RPMI8226 (cell line): Measurements from ENCODE around the gene ARHGAP6.
"Not testable (repeated sequence)": the region's sequence is repeated elsewhere in the genome, so short reads cannot be mapped to it uniquely, and the experiment has no call there.

Source experiments
- DNase-seq: peaks from one replicate; pipeline ENCODE4 v3.0.0-alpha.2; 2015

ARHGAP6 gene

DNA sequence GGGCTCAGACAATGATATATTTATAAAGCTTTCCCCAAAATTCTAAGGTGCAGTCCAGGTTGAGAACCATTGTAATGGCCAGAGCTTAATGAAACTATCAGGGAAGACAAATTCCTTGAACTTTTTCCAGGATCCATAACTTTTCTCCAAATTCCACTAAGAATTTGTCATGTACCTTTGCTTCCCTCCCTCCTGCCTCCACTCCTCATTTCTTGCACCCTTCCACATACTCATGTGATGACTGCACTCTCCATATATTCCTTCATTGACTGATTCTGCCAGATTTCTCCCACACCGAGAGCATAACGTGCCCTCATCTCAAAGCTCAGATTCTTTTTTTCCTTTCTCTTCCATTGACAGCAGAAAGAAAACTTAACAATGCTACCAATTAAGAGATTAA is 393.4 kb downstream of the ARHGAP6 start:
- no peak for DNase-seq

DNA sequence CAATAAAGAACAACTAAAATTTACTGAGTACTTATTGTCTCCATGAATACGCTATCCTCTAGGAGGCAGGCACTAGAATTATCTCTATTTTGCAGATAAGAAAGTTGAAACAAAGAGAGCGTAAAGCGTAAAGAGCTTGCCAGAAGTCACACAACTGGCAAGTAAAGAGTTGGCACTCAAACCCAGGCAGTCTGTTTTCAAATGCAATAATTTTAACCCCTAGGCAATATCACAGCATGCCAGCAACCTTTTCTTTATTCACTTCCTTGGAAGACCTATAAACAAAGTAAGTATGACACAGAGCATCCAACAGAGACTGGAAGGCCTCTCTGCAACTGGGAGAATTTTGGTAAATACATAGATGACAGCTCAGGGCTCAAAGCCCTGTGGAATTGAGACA is 395.7 kb downstream of the ARHGAP6 start:
- DNase-seq = no peak

DNA sequence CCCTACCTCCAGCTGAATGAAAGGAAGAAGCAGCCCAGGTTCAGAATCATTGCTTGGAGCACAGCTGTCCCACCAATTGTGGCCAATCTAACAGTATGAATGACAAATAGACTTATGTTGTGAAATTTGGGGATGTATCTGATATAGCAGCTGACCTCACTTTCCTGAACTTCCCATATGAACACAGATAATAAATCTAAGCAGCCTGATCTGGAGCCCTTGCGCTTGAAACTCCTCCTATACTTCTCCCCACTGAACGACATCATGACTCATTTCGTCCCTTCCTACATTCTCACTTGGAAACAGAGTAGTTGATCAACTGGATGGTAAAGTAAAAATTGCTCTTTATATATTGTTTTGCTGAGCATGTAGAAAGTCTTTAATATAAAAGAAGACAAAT is 396.7 kb downstream of the ARHGAP6 start:
- no peak for DNase-seq

DNA sequence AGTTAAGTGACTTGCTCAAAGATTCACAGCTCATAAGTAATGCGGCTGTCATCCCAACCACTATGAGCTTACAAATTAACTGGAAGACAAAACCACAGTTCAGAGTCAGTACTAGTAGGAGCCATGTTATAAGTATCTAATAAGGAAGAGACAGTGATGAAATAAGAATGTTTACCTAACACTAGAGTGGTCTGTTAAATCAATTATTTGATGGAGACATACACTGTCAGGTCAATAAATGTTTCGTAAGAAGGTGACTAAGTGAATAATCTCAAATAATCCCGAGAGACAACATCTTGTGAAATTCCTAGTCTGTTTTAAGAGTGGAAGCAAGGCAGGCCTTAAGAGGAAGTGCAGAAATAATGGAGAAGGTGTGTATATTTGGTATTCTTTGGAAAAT is 398.3 kb downstream of the ARHGAP6 start:
- DNase-seq = no peak

DNA sequence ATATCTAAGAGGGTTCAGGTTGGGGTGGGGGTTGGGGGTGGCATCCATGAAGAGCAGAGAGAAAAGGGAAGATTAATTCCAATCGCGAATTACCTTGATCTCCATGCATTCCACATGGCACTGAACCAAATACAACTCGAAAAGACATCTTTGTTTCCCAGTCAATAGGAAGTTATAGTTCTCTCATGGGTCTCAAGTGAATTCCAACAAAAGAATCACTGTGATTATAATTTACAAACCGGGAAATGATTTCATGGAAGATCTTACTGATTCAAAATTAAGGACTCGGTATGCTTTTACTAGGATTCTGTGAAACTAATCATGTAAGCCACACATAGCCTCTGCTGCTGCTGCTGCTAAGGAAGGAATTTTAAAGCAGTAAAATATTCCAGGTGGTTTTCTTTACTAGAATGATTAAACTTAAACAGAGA is 399.1 kb downstream of the ARHGAP6 start:
- no peak for DNase-seq

DNA sequence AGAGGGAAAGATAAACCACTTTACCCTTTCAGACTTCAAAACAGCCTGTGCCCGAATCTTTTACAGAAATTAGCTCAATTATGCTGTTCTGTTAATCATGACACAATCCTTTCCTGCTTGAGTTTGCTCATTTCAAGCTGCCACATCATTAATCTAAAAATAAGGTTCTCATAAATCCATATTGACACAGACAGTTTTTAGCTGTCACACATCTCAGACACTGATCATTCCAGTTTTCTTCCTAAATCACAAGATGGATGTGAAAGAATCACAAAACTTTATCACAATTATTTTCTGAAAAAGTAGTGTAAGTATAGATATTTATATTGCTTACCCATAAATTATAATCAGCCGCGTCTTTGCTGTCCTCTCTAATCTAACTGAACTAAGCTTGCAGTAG is 400.4 kb downstream of the ARHGAP6 start:
- DNase-seq = no peak

DNA sequence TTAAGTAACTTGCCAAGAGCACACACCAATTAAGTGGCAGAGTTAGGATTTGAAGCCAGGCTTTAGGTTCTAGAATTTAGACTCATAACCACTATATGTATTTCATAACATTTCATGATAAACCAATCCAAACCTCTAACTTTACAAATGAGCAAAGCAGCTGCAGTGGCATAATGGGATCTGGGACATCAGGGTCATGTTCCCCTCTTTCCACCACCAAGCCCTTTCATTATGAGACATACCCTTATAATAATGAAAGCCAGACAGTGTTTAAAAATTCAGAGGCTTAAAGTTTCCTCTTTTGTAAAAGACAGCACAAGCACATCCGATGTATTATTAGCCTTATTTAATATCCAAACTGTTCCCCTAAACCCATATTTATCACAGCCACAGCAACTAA is 400.8 kb downstream of the ARHGAP6 start:
- DNase-seq = no peak

DNA sequence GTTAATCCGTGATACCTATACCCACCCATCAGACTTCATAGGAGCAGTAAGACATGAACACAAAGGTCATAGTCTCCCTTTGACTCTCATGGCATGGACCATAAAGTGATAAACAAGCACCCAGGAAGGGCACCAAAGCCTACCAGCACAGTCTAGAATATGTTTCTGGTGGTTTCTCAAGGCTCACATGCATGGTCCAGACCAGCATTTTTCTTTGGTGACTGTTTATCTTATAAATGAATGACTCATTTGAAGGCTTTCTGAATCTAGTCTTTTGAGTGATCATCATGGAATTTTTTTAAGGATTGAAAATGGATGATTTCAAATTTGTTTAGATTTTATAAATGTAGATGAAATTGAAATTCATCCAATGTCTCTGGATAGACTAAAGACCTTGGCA is 404.5 kb downstream of the ARHGAP6 start:
- no peak for DNase-seq

DNA sequence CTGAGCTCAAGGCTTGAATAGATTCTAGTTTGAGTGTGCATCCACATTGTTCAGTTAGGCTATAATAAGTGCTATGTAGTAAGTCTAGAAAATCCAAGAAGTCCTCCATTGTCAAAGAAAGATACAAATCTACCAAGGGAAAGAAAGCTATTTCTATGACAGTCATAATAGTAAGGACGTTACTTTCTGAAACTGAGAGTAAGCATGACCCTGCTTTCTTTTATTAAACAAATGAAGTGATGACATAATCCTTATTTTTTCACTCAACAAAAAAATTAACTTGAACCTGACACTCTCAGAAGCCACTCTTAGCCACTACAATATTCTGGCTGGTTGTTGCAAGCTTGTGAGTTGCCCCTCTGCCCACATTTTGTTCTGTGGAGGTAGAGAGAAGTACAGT is 406.3 kb downstream of the ARHGAP6 start:
- no peak for DNase-seq

DNA sequence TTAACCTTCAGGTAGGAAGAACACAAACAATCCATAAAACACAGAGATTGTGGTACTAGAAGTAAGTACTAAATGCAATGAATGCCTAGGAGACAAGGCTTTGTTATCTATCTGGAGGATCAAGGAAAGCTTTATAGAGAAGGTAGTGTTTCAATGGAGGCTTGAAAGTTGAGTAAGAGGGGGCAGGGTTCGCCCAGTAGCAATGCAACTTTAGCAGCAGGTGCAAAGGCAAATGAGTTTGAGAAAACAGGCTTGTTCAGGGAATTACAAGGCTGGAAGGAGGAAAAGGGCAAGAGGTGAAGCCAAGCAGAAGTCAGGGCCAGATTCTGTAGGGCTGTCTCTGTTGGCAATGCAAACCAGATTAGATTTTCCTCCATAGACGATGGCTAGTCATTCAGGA is 408.0 kb downstream of the ARHGAP6 start:
- no peak for DNase-seq

DNA sequence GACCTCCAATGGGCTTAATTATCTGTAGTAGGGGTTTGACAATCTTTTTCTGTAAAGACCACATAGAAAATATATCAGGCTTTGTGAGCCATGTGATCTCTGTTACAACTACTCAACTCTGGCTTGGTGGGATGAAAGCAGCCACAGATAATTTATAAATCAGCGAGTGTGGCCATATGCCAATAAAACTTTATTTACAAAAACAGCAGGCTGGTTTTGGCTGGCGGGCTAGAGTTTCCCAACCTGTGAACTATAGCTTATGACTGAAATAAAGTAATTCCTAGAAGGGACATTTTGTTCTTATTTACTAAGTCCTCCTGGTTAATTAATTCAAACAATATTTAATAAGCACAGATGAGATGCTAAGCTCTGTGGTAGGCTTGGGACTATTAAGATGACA is 408.4 kb downstream of the ARHGAP6 start:
- DNase-seq = no peak

DNA sequence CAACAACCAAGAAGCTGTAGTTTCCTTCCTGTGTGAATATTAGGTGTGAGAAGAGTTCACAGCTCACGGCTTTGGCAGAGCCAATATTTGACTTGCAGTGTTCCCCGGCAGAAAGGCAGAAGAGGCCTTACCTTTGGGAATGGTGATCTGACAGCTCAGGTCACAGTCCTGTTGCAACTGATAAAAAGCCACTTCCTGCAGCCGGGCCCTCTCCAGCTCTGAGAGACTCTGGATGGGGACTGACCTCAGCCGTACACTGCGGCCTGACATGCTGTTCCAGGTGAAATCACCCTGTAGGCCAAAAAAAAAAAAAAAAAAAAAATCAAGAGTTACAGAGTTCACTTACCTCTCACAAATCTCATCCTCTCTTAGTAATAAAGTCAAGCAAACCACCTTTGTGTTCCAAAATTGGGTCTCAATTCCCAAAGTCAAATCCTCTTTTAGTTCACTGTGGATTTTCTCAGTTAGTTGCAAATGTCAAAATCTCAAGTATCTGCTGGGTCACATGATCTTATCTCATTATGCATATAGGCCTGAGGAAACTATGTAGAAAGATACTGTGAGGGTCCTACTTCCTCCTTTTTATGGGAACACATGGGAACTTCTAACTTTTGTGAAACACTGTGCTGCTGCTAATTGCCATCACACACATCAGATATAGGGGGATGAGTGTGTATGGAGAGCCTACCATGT is 411.2 kb downstream of the ARHGAP6 start:
- DNase-seq = no peak

DNA sequence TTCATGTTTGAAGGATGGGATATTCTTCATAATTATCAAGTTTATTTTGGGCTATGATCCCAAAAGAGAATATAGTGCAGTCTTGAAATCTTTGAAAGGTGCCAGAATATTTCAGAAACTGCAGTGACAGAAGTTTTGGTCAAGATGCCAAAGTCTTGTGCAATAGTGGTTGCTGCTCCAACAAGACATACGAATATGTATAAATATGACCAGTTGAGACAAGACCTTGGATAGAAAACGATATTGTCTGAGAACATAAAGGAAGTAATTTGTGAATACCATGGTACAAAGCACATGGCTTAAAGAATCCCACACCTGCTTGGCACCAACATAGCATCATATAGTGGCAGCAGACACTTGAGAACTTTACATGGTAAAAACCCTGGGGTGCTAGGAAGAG is 421.1 kb downstream of the ARHGAP6 start:
- no peak for DNase-seq

DNA sequence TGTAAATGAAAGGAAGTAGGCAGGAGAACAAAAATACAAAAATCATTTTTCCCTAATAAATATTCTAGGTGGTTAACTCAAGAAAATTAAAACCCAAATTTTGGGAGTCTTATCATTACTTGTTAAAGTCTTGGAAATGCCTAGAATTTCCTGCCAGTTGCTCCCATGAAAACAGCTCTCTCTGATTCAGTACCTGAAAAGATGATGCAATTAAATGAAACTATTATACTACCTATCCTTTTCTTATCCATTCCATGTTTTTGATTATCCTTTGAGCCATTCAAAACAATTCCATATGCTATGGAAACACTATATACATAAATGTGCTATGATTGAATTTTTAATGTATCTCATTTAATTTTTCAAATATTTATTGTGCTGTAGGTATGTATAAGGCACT is 423.0 kb downstream of the ARHGAP6 start:
- DNase-seq = no peak

DNA sequence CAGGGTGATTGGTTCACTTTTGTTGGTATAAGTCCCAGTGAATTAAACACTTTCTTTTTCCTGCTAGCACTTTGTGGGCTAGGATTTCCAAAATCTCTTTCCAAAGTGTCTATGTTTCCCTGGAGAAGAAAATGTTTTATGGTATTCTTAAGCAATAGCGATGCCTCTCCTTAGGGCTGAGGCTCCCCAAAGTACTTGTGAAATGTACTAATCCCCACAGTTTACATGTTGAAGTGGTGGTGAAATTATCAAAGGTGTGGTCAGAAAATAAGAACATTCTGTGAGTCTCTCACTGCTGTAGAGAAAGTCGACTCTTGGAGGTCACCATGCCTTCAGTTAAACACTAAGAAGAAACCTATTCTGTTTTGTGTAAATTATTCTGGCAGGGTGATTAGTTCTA is 424.0 kb downstream of the ARHGAP6 start:
- no peak for DNase-seq

DNA sequence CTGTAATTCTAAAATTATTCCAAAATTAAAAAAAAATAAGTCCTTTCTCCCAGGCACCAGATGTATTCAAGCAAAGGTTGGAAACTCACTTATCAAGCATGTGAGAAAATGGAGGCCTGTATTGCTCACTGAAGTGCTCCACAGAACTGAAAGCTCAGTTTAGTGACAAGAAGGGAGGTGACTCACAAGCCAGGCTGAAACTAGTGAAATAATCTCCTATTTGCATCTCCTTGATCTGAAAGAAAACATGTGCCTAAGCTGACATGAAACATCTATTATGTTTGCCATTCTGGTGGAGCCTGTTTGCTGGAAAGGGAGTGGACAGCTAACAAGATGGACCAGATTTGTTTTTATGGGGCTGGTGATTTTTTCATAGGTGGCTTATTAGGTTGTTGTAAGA is 426.5 kb downstream of the ARHGAP6 start:
- peak; percentile 4 for DNase-seq

DNA sequence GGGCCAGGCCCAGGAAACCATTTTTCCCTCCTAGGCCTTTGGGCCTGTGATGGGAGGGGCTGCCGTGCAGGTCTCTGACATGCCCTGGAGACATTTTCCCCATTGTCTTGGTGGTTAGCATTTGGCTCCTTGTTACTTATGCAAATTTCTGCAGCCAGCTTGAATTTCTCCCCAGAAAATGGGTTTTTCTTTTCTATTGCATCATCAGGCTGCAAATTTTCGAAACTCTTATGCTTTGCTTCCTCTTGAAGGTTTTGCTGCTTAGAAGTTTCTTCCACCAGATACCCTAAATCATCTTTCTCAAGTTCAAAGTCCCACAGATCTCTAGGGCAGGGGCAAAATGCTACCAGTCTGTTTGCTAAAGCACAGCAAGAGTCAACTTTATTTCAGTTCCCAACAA is 430.3 kb downstream of the ARHGAP6 start:
- not testable (repeated sequence) for DNase-seq

DNA sequence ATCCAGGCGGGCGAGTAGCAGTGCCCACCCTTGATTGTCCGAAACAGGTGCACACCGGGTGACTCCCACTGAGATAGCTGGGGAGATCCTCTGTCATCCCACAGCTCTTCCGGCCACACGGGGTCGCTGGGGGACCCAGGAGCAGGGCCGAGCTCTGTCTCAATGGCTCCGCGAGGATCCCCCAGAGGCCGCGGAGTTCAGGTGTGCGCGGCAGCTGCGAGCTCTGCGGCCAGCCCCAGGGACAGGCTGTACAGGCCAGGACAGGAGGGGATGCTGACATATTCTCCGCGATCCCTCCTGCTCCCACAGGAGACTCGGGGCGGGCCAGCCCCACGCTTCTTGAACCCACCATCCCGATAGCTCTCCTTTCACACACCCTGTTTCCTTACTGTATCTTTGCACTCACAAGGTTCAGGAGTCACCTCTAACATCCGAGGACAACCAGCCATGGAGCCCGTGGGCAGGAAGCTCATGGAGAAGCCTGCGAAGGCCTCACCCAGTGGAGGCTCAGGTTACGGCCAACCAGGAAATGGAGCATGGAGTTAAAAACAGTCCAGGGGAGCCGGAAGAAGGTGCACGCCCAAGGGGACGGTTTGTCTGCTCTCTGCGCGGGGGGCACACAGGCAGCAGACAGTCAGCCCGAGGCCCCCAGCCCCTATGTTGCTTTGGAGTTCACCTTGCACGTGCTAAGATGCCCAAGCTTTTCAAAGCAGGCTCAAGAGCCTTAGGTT is 450.4 kb downstream of the ARHGAP6 start:
- DNase-seq = no peak

DNA sequence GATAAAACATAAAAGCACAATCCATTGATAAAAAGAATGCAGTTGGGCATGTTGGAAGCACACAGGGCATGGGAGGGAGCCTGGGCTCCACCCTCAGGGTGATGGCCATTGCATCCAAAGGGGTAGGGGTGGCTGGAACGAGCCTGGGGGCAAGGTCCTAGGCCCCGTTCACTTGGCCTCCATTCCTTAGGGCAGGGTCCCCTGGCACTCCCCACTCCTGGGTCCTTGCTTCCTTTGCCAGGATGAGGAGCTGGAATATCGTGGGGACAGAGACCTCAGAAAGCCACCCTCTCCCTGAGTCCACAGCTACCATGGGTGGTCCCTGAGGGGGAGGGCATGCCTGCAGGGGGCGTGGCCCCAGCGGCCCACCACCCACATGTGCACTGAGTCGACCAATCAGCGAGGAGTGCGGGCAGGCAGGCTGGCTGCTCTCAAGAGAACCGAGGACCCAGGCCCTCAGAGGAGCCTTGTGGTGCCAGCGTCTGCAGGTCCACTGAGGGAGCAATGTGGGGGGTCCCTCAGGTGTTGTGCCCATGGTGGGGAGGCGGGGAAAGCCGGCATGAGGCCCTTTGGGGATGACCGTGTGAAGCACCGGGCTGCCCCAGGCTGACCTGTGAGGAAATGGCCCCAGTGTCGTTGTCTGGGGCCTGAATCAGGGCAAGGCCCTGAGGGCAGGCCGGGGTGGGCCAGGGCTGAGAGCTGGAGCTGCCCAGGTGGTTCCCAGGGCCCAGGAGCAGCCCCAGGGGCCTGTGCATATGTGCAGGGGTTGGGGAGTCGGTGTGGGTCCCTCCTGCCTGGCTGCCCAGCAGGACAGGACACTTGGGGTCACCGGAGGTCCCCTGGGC is 451.2 kb downstream of the ARHGAP6 start:
- DNase-seq = no peak

DNA sequence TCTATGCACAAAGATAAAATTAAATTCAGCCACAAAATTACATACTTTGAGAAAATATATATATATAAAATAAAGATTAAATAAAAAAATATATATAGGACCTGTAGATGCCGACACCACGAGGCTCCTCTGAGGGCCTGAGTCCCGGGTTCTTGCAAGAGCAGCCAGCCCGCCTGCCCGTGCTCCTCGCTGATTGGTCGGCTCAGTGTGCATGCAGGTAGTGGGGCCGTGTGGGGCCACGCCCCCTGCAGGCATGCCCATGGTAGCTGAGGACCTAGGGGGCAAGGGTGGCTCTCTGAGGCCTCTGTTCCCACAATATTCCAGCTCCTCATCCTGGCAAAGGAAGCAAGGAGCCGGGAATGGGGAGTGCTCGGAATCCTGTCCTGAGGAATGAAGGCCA is 453.0 kb downstream of the ARHGAP6 start:
- DNase-seq = no peak

DNA sequence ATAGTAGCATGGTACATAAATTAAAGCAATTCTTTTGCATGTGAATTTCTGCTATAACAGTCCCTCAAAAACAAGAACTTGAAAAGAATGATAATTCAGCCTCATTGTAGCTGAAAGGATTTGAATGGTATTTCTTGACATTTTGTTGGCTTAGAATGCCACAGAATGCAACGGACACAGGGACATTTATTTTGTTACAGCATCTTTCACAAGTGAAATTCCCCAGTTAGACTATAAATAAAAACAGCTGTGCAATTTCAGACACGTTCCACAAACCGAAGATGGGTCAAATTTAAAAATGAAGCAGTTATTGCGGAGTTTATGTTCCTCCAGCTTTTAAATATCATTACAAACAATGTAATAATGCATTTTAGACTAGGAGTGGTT is 455.3 kb downstream of the ARHGAP6 start:
- no peak for DNase-seq

DNA sequence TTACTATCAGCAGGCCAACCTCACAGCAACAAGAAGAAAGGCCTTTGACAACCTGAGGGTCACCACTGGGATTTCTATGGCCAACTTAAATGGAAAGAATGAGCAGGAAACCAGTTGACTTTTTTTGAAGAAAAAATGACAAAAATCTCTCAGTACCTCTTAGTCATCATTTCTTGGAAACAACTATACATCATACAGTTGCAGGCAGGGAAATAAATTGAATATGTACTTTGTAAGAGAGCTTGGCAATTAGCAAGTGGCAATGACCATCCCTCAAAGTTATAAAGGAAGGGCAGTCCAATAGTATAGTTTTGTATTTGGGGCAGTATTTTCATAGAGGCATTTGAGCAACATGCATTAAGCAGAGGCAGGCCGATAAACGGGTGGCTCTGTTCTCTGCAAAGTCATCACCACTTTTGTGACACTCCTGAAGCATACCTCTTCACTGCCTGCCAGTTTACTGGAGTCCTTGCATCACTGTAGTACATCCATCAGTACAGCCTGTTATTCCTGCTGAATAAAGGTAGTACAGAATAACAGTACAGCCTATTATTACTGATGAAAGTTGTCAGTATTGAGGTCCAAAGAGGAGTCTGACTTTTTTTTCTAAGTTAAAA is 455.8 kb downstream of the ARHGAP6 start:
- no peak for DNase-seq

DNA sequence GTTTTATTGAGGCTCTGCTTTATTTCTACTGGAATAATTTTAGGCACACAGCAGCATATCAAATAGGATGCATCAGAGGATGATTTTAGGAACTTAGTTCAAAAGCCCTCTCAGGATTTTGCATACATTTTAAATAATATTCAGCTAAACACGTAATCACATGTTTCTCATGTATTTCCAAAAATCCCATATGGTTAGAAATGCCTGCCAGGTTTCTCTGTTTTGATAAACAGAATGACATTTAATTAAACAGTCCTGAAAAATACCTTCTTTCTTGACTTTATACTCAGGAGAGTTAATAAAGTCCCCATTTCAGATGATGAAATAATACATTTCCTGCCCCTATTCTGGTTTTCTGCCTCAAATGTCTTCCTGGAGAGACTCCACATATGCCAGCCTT is 459.0 kb downstream of the ARHGAP6 start:
- no peak for DNase-seq

DNA sequence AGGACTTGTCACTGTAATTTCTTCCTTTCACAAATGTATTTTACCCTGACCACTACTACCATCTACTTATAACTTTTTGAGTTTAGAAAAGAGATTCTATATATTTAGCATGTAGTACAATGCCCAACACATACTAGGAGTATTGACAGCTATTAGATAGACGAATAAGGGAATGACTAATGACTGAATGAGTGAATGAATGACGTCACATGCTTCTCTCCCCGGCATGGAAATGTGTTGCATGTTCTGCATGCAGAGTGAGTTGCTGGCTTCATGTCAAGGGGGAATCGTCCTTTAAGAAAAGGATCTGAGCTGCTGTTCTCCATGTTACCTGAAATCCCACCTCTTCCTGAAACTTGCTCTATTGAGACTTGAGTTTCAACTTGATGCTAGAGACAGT is 459.9 kb downstream of the ARHGAP6 start:
- DNase-seq = no peak
